HT-29 (cell line): ENCODE data around the gene ARHGAP8. TPM values are rescaled to one million over a fixed set of nuclear protein-coding genes. Genes with fewer than 3 reads are reported as not detected.

ENCODE experiments used
- DNase-seq: peaks from one replicate; pipeline ENCODE4 v3.0.0-alpha.2; 2015; ENCODE audit warnings: low spot score
- total RNA-seq: library from RNA; depleted of rRNA; stranded (reverse); fragments of >200 nt; shearing (Covaris generic); gene quantifications from 2 replicates; pipeline ENCODE4 v1.2.3, GENCODE V29; 2014; rRNA removed

ARHGAP8 gene
- 30.6 and 38.1 TPM in 2 replicates for total RNA-seq

GRCh38 chr22:44752285-44753188 is at the start of gene ARHGAP8:
ARHGAP8 (plus strand) TSS chr22:44752575; CDS start chr22:44786528, 33,953 bp downstream.
- DNase-seq, result no peak

GRCh38 chr22:44703255-44703870 is 49.0 kb upstream of the ARHGAP8 start:
- DNase-seq, result no peak

GRCh38 chr22:44704159-44705021 is 48.0 kb upstream of the ARHGAP8 start:
- DNase-seq, result no peak

GRCh38 chr22:44705022-44705297 is 47.4 kb upstream of the ARHGAP8 start:
- no peak for DNase-seq

GRCh38 chr22:44706488-44706887 is 45.9 kb upstream of the ARHGAP8 start:
- no peak for DNase-seq

- no peak for DNase-seq
Observed at GRCh38 chr22:44707178-44707577, 45.2 kb upstream of the ARHGAP8 start.

- DNase-seq, result no peak
Observed at GRCh38 chr22:44707752-44708151, 44.6 kb upstream of the ARHGAP8 start.

- DNase-seq, result no peak
Observed at GRCh38 chr22:44709881-44710392, 42.4 kb upstream of the ARHGAP8 start.

- no peak for DNase-seq
Observed at GRCh38 chr22:44710474-44711240, 41.7 kb upstream of the ARHGAP8 start.

- DNase-seq, result no peak
Observed at GRCh38 chr22:44711241-44711560, 41.2 kb upstream of the ARHGAP8 start.

GRCh38 chr22:44711690-44712555 is 40.5 kb upstream of the ARHGAP8 start:
- DNase-seq, result no peak

- no peak for DNase-seq
Observed at GRCh38 chr22:44712962-44713361, 39.4 kb upstream of the ARHGAP8 start.

- DNase-seq, result no peak
Observed at GRCh38 chr22:44714703-44715350, 37.5 kb upstream of the ARHGAP8 start.

GRCh38 chr22:44718418-44718817 is 34.0 kb upstream of the ARHGAP8 start:
- DNase-seq, result no peak

GRCh38 chr22:44719586-44720368 is 32.6 kb upstream of the ARHGAP8 start:
- no peak for DNase-seq

- DNase-seq, result no peak
Observed at GRCh38 chr22:44721213-44721612, 31.2 kb upstream of the ARHGAP8 start.

- no peak for DNase-seq
Observed at GRCh38 chr22:44722611-44723010, 29.8 kb upstream of the ARHGAP8 start.

GRCh38 chr22:44723801-44724200 is 28.6 kb upstream of the ARHGAP8 start:
- DNase-seq, result peak; percentile 31

- no peak for DNase-seq
Observed at GRCh38 chr22:44724416-44724815, 28.0 kb upstream of the ARHGAP8 start.
